ENCODE results near the gene HYAL4.

DNA sequence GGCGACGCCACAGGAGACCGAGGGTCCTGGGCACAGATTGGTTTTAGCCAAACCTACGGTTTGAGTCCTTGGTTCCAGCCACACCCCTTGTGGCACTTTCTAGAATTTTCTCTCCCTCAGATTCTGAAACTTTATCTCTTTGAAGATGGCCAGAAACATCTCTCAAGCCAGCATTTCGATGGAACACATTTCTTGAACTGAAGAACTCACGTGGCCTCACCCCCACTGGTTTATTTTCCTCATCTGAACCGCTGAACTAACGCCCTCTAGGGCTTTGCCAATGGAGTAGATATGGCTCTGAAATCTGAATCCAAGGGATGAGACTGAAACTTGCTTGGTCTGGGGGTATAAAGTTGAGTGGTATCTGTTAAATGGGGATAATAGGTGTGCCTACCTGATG is 73.3 kb downstream of the HYAL4 start:
- TF ChIP-seq CTCF (IDR thresholded peaks at IDR 0.05) (no peak), POLR2A (IDR thresholded peaks at IDR 0.05) (no peak)

Measured in heart left ventricle (tissue), 13 donors.